ENCODE results near the gene FITM1. TPM values are rescaled to one million over a fixed set of nuclear protein-coding genes. Genes with fewer than 3 reads are reported as not detected.

FITM1 gene
- polyA plus RNA-seq, 1 donor from 2014 or later, result 0.88 TPM

- Histone ChIP-seq H3K27ac (ENCODE audit: low read length) (no peak overlapping the region), H3K9me2 (ENCODE audit: insufficient read depth, low read length) (no peaks in the 10 kb centered on the region), H2AFZ (ENCODE audit: low read depth, low read length) (no peak overlapping the region)
These were observed 474 bp downstream of the FITM1 start for GRCh38 chr14:24130717-24131548.

GRCh38 chr14:24131549-24131966, 1.1 kb downstream of the FITM1 start:
- H3K9me3 ChIP-seq (ENCODE audit: low read length), result no peaks in the 10 kb centered on the region
- H3K79me2 ChIP-seq (replicated peaks; ENCODE audit: insufficient read depth, low read length), result no peaks in the 10 kb centered on the region
- H4K20me1 ChIP-seq (ENCODE audit: insufficient read depth), result no peaks in the 10 kb centered on the region
- no peaks in the 10 kb centered on the region for H3F3A ChIP-seq (ENCODE audit: insufficient read depth, low read length, poor library complexity, severe bottlenecking)
- no peaks in the 10 kb centered on the region for H3K36me3 ChIP-seq (ENCODE audit: insufficient read depth, low read length)
- no peaks in the 10 kb centered on the region for H3K27me3 ChIP-seq (ENCODE audit: insufficient read depth, low read depth, low read length)
- no peak overlapping the region for H3K4me3 ChIP-seq (ENCODE audit: low read length)
- no peak overlapping the region for H3K9ac ChIP-seq (ENCODE audit: low read length)
- H3K4me2 ChIP-seq (ENCODE audit: low read length), result no peak overlapping the region
- no peak for TF ChIP-seq CTCF (IDR thresholded peaks at IDR 0.05; ENCODE audit: poor library complexity, severe bottlenecking)
- TF ChIP-seq MXI1 (conservative IDR thresholded peaks at IDR 0.05; ENCODE audit: poor library complexity, severe bottlenecking), result no peak
- no peak for TF ChIP-seq POLR2AphosphoS5 (IDR thresholded peaks at IDR 0.05)
- no peaks in the 10 kb centered on the region for H3K9me2 ChIP-seq (ENCODE audit: insufficient read depth, low read length)
- no peak overlapping the region for H2AFZ ChIP-seq (ENCODE audit: low read depth, low read length)
- H3K27ac ChIP-seq (ENCODE audit: low read length), result no peak overlapping the region

More at GRCh38 chr14:24130717-24131548, 474 bp downstream of the FITM1 start:
- H3K9ac ChIP-seq (ENCODE audit: low read length), result no peak overlapping the region
- H4K20me1 ChIP-seq (ENCODE audit: insufficient read depth), result no peaks in the 10 kb centered on the region
- H3K27me3 ChIP-seq (ENCODE audit: insufficient read depth, low read depth, low read length), result no peaks in the 10 kb centered on the region
- H3K4me3 ChIP-seq (ENCODE audit: low read length), result no peak overlapping the region
- no peak overlapping the region for H3K4me2 ChIP-seq (ENCODE audit: low read length)
- no peak for TF ChIP-seq POLR2AphosphoS5 (IDR thresholded peaks at IDR 0.05)
- H3K9me3 ChIP-seq (ENCODE audit: low read length), result no peaks in the 10 kb centered on the region
- no peaks in the 10 kb centered on the region for H3K79me2 ChIP-seq (replicated peaks; ENCODE audit: insufficient read depth, low read length)
- no peaks in the 10 kb centered on the region for H3K36me3 ChIP-seq (ENCODE audit: insufficient read depth, low read length)
- no peaks in the 10 kb centered on the region for H3F3A ChIP-seq (ENCODE audit: insufficient read depth, low read length, poor library complexity, severe bottlenecking)

GRCh38 chr14:24132061-24132685, 1.7 kb downstream of the FITM1 start:
- Histone ChIP-seq H3K27ac (ENCODE audit: low read length) (no peak overlapping the region), H4K20me1 (ENCODE audit: insufficient read depth) (no peaks in the 10 kb centered on the region), H3K9me3 (ENCODE audit: low read length) (no peaks in the 10 kb centered on the region), H3F3A (ENCODE audit: insufficient read depth, low read length, poor library complexity, severe bottlenecking) (no peaks in the 10 kb centered on the region), H3K36me3 (ENCODE audit: insufficient read depth, low read length) (no peaks in the 10 kb centered on the region), H3K79me2 (replicated peaks; ENCODE audit: insufficient read depth, low read length) (no peaks in the 10 kb centered on the region), H2AFZ (ENCODE audit: low read depth, low read length) (no peak overlapping the region), H3K9ac (ENCODE audit: low read length) (no peak overlapping the region), H3K9me2 (ENCODE audit: insufficient read depth, low read length) (no peaks in the 10 kb centered on the region), H3K27me3 (ENCODE audit: insufficient read depth, low read depth, low read length) (no peaks in the 10 kb centered on the region), H3K4me2 (ENCODE audit: low read length) (no peak overlapping the region), H3K4me3 (ENCODE audit: low read length) (no peak overlapping the region)
- no peak for TF ChIP-seq TAF1 (IDR thresholded peaks at IDR 0.05; ENCODE audit: low read depth)
- no peak for TF ChIP-seq RAD21 (conservative IDR thresholded peaks at IDR 0.05)
- TF ChIP-seq EP300 (conservative IDR thresholded peaks at IDR 0.05; ENCODE audit: poor library complexity, severe bottlenecking), result no peak
- TF ChIP-seq REST (IDR thresholded peaks at IDR 0.05; ENCODE audit: borderline replicate concordance), result no peak
- no peak for TF ChIP-seq POLR2AphosphoS5 (IDR thresholded peaks at IDR 0.05)
- no peak for TF ChIP-seq EZH2 (IDR thresholded peaks at IDR 0.05; ENCODE audit: borderline replicate concordance, insufficient read depth, low read length, poor library complexity, severe bottlenecking)
- TF ChIP-seq CTCF (IDR thresholded peaks at IDR 0.05; ENCODE audit: poor library complexity, severe bottlenecking), result no peak
- no peak for TF ChIP-seq MXI1 (conservative IDR thresholded peaks at IDR 0.05; ENCODE audit: poor library complexity, severe bottlenecking)
- TF ChIP-seq SMC3 (conservative IDR thresholded peaks at IDR 0.05; ENCODE audit: poor library complexity), result no peak

Measured in neural cell (in vitro differentiated cells).